Measurements from ENCODE around the gene PHOSPHO2.

GRCh38 chr2:169714699-169715098 lies 20.4 kb downstream of the PHOSPHO2 start:
- TF ChIP-seq CTCF (IDR thresholded peaks at IDR 0.05): no peak
- TF ChIP-seq POLR2A (IDR thresholded peaks at IDR 0.05): no peak
